Sigmoid colon (tissue), 4 donors: ENCODE measurements around the gene SLC28A2.

Experiments used
- CTCF ChIP-seq, 4 experiments: fragments of 450-650 bp in 3 of 4; fragments of 200-600 bp in 1 of 4; IDR thresholded peaks; one replicate each; pipeline ENCODE4 v1.5.1; 2016 to 2019; ENCODE audit warnings: antibody characterized with exemption in 4 of 4, mild to moderate bottlenecking in 3 of 4, moderate library complexity in 2 of 4
- POLR2A ChIP-seq, 2 donors: fragments of 450-650 bp; IDR thresholded peaks; one replicate each; pipeline ENCODE4 v1.6.1; 2016; ENCODE audit warnings: antibody characterized with exemption in 2 of 2, mild to moderate bottlenecking in 2 of 2, moderate library complexity in 2 of 2
- POLR2AphosphoS5 ChIP-seq, 4 donors: sonication (generic); formaldehyde crosslinking; IDR thresholded peaks; one replicate each; pipeline ENCODE4 v1.6.1; 2017; ENCODE audit warnings: antibody characterized with exemption in 4 of 4

GRCh38 chr15:45231132-45231531, 20.9 kb upstream of the SLC28A2 start:
- TF ChIP-seq CTCF (IDR thresholded peaks at IDR 0.05), result no peak
- no peak for TF ChIP-seq POLR2A (IDR thresholded peaks at IDR 0.05)
- no peak for TF ChIP-seq POLR2AphosphoS5 (IDR thresholded peaks at IDR 0.05)
